Gastrocnemius medialis (tissue), 4 donors: ENCODE data around the gene ATP6V0B.

ENCODE experiments used
- CTCF ChIP-seq, 5 experiments: fragments of 450-650 bp in 3 of 5; fragments of 200-600 bp in 2 of 5; sonication (generic) in 2 of 5; IDR thresholded peaks in 4 of 5; conservative IDR thresholded peaks in 1 of 5; 1 replicate in 4 of 5; 2 replicates in 1 of 5; pipeline ENCODE4 v1.5.1; 2016 to 2019; ENCODE audit warnings: antibody characterized with exemption in 5 of 5, mild to moderate bottlenecking in 3 of 5, moderate library complexity in 3 of 5
- POLR2A ChIP-seq, 2 donors: fragments of 450-650 bp; IDR thresholded peaks; one replicate each; pipeline ENCODE4 v1.6.1; 2017; ENCODE audit warnings: antibody characterized with exemption in 2 of 2, mild to moderate bottlenecking in 2 of 2, moderate library complexity in 2 of 2

- TF ChIP-seq CTCF (IDR thresholded peaks at IDR 0.05 in 4 of 5, conservative IDR thresholded peaks at IDR 0.05 in 1 of 5) = no peak
- TF ChIP-seq POLR2A (IDR thresholded peaks at IDR 0.05) = no peak
Observed at GRCh38 chr1:43931711-43932660, 42.8 kb upstream of the ATP6V0B start.
